Activated effector memory CD4-positive, alpha-beta T cell treated with Interleukin-2 at 50 U/mL for 16 hours (primary cell): ENCODE data around the gene EHD2.
"Not testable (repeated sequence)": the region's sequence is repeated elsewhere in the genome, so short reads cannot be mapped to it uniquely, and the experiment has no call there.

ENCODE experiments used
- DNase-seq: peaks from one replicate; pipeline ENCODE4 v3.0.0-alpha.2; 2020

EHD2 gene

DNA sequence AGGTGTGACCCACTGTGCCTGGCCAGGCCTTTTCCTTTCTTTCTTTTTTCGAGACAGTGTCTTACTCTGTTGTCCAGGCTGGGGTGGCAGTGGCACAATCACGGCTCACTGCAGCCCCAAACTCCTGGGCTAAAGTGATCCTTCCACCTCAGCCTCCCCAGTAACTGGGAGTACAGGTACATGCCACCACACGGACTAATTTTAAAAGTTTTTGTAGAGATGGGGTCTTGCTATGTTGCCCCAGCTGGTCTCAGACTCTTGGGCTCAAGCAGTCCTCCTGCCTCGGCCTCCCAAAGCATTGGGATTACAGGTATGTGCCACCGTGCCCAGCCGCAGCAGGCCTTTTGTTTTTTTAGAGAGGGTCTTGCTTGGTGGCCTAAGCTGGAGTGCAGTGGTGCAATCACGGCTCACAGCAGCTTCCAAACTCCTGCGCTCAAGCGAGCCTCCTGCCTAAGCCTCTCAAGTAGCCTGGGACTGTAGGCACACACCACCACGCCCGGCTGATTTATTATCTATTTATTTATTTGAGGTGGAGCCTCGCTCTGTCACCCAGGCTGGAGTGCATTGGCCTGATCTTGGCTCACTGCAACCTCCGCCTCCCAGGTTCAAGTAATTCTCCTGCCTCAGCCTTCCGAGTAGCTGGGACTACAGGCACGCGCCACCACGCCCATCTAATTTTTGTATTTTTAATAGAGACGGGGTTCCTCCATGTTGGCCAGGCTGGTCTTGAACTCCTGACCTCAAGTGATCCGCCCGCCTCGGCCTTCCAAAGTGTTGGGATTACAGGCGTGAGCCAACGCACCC is 64.2 kb downstream of the EHD2 start:
- not testable (repeated sequence) for DNase-seq

DNA sequence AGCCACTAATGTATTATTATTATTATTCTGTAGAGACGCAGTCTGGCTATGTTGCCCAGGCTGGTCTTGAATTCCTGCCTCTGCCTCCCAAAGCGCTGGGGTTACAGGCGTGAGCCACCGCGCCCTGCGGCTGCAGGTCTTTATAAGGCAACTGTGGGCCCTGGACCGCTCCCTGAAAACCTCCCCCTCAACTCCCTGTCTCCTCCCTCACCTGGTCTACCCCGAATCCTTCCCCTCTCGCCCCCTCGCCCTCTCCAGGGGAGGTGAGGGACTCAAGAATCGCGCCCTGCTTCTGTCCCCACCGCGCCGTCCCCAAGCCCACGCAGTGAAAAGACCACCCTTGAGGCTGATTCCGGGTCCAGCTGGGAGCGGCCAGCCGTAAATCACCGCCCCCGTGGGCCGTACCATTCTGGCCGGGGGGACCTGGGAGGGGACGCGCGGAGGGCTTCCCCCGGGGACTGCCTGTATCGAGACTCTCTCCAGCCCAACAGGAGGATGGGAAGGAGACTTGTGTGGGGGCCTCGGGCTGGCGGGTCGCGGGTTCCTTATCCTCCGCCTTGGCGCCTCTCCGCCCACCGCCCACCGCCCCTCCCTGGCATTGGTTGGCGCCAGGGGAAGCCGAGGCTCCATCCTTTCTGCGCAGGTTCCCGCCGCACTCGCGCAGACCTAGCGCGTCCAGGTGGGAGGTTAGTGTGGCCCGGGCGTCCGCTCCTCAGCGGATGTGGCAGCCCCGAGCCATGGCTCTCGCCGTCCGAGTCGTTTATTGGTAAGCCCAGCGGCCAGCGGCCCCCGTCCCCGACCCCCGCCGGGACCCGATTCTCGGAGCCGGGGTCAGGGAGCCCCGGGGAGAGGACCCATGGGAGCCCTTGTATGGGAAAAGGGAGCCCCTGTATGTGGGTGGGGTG is 65.1 kb downstream of the EHD2 start, which contains the start of gene SELENOW:
Gene SELENOW, plus strand, starts transcription at position 655 of the 905 bp plus-strand sequence. Its CDS starts 83 bp downstream, at position 738.
- DNase-seq = peak; percentile 74

DNA sequence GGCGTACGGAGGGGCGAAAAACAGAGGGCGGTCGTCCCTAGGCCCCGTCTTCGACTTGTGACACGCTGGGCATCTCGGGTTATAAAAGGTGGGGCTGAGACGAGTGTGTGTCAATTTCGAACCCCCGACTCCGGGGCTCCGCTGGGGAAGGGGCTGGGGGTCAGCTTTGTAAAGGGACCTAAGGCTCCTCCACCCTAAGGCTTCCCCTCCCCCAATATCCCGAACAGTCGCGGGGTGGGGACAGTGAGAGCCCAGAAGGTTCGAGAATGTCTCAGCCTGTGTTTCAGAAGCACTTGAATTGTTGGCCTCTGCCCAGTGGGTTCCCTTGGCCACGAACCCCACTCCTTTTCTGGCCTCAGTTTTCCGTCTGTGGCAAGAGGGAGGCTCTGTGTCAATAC is 65.7 kb downstream of the EHD2 start:
- no peak for DNase-seq

DNA sequence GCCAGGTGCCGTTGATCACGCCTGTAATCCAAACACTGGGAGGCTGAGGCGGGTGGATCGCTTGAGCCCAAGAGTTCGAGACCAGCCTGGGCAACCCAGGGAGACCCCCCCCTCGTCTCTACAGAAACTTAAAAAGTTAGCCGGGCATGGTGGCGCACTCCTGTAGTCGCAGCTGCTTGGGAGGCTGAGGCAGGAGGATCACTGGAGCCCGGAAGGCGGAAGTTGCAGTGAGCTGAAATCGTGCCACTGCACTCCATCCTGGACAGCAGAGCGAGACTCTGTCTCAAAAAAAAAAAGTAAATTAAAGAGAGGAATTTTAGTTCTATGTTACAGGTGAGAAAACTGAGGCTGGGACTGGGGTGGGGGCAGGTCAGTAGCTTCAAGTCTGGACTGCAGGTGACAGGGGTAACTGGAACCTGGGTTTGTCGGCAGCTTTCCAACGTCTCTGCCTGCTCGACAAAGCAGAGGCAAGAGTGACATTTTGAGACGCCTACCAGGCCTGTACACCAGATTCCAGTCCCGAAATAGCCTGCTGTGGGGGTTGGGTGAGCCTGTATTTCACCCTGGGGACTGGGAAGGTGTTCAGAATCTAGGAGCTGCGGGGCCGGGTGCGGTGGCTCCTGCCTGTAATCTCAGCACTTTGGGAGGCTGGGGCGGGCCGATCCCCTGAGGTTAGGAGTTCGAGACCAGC is 66.4 kb downstream of the EHD2 start:
- DNase-seq = no peak

DNA sequence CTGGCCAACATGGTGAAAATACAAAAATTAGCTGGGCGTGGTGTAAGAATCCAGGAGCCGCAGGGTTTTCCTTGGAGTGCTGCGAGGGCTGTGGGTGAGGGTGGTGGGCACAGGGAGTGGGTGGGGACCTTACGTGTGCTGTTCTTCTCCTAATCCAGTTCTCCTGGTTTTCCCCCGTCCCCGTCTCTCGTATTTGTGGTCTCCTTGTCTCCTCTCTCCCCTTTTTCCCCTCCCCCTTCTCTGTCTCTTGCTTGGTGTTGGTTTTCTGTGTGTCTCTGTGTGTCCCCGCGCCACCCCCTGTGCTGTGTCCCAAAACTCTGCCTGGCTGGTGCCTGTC is 67.0 kb downstream of the EHD2 start:
- DNase-seq = no peak

DNA sequence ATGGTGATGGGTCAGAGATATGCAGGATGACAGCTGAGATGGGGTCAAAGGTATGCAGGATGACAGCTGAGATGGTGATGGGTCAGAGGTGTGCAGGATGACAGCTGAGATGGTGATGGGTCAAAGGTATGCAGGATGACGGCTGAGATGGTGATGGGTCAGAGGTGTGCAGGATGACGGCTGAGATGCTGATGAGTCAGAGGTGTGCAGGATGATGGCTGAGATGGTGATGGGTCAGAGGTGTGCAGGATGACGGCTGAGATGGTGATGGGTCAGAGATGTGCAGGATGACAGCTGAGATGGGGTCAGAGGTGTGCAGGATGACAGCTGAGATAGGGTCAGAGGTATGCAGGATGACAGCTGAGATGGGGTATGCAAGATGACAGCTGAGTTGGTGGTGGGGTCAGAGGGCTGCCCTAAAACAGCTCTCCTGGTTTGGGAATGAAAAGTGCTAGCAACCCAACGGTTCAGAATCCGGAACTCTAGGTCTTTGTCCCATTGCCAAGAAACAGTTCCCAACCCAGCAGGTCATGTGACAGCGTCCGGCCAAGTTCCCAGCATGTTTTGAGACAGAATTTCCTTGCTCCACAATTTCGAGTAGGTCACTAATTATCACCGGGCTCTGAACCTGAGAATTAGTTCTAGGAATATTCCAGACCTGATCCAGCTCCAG is 68.5 kb downstream of the EHD2 start:
- no peak for DNase-seq

DNA sequence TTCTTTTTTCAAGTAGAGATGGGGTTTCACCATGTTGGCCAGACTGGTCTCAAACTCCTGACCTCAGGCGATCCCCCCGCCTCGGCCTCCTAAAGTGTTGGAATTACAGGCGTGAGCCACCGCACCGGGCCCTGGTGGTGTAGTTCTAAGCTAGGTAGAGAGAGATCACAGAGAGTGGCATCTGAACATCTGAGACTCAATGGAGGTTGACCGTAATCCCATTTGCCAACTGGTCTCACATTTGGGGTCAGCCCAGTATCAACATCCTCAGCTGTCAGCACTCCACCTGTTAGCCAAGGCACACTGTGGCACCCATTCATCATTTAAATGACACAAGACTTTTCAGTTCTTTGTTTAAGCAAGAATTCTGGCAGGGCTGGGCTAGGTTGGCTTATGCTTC is 73.3 kb downstream of the EHD2 start:
- DNase-seq = no peak

DNA sequence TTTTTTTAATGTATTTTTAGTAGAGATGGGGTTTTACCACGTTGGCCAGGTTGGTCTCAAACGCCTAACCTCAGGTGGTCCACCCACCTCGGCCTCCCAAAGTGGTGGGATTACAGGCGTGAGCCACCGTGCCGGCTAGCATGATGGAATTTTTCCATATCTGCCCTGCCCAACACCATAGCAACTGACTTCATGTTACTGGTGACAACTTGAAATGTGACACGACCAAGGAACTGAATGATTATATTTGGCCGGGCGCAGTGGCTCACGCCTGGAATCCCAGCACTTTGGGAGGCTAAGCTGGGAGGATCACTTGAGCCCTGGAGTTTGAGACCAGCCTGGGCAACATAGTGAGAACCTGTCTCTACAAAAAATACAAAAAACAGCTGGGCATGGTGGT is 74.1 kb downstream of the EHD2 start:
- DNase-seq = not testable (repeated sequence)

DNA sequence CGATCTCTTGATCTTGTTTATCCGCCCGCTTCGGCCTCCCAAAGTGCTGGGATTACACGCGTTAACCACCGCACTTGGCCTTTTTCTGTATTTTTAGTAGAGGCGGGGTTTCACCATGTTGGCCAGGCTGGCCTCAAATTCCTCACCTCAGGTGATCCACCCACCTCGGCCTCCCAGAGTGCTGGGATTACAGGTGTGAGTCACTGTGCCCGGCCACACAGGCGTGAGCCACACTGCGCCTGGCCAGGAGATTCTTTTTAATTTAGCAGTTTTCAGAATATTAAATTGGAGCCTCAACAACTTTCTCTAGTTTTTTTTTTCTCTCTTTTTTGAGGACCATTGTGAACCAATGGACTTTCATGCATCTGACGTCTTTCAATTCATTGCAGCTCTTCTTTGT is 76.6 kb downstream of the EHD2 start:
- not testable (repeated sequence) for DNase-seq

DNA sequence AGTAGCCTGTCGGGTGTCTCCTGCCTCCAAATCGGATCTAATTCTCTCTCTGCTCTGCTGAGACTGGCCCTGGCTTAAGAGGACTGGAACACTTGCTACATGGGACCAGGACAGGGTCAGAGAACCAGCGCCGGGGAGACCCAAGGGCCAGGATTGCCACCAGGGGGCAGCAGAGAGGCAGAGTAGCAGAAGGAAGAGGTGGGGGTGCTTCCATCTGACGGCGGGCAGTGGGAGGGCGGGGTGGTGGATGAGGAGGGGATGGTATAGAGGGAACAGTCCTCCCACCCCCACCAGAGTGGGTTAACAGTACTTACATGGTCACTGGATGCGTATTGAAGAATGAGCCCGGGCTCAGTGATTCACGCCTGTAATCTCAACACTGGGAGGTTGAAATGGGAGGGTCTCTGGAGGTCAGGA is 77.2 kb downstream of the EHD2 start:
- peak; percentile 64 for DNase-seq

DNA sequence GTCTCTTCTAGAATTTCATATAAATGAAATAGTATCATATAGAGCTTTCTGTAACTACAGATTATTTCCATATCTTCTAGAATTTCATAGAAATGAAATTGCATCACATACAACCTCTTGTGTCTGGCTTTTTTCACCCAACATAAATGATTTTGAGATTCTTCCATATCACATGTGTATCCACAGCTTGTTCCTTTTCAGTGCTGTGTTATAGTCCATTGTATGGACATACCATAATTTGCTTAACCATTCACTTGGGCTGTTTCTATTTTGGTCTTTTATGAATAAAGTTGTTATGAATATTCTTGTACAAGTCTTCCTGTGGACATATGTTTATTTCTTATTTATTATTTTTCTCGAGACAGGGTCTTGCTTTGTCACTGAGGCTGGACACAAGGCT is 79.4 kb downstream of the EHD2 start:
- no peak for DNase-seq
